ACHN (cell line): ENCODE data around the gene FUT6.
"Not testable (repeated sequence)": the region's sequence is repeated elsewhere in the genome, so short reads cannot be mapped to it uniquely, and the experiment has no call there.

Experiments
- DNase-seq: peaks from one replicate; pipeline ENCODE4 v3.0.0-alpha.2; 2015
- in situ Hi-C: cut with HindIII; loops from 2 replicates; pipeline ENCODE4 v1.10.0; 2017; ENCODE audit warnings: low sequenced_read_pairs, low pct_ligation_motif_present, low pct_unique_long_range_greater_than_20kb

FUT6 gene

GRCh38 chr19:5864013-5864720, 24.7 kb upstream of the FUT6 start:
- no peak for DNase-seq
- in situ Hi-C loops: no loop called here

GRCh38 chr19:5863030-5863665, 23.6 kb upstream of the FUT6 start:
- in situ Hi-C loops: no loop called here

GRCh38 chr19:5857203-5858081, 17.9 kb upstream of the FUT6 start:
- no peak for DNase-seq
- in situ Hi-C loops: no loop called here

More at GRCh38 chr19:5863030-5863665, 23.6 kb upstream of the FUT6 start:
- DNase-seq: no peak

GRCh38 chr19:5855151-5855550, 15.6 kb upstream of the FUT6 start:
- in situ Hi-C loops, DNase-seq: not testable (repeated sequence)

GRCh38 chr19:5854121-5854520, 14.6 kb upstream of the FUT6 start:
- in situ Hi-C loops: not testable (repeated sequence)

GRCh38 chr19:5851302-5851701, 11.8 kb upstream of the FUT6 start, which contains the start of gene FUT3:
Gene FUT3, minus strand, starts transcription at chr19:5851449.
- DNase-seq: no peak
- in situ Hi-C loops: no loop called here

More at GRCh38 chr19:5854121-5854520, 14.6 kb upstream of the FUT6 start:
- not testable (repeated sequence) for DNase-seq

GRCh38 chr19:5850743-5851293, 11.3 kb upstream of the FUT6 start:
- in situ Hi-C loops: no loop called here
- DNase-seq: peak; percentile 47

GRCh38 chr19:5850189-5850588, 10.7 kb upstream of the FUT6 start:
- in situ Hi-C loops: no loop called here
- DNase-seq: no peak

GRCh38 chr19:5848621-5849020, 9.1 kb upstream of the FUT6 start:
- in situ Hi-C loops: not testable (repeated sequence)

GRCh38 chr19:5847846-5848245, 8.3 kb upstream of the FUT6 start:
- in situ Hi-C loops, DNase-seq: not testable (repeated sequence)

More at GRCh38 chr19:5848621-5849020, 9.1 kb upstream of the FUT6 start:
- not testable (repeated sequence) for DNase-seq

GRCh38 chr19:5844456-5845433, 5.2 kb upstream of the FUT6 start:
- no peak for DNase-seq
- in situ Hi-C loops: no loop called here

GRCh38 chr19:5843295-5843927, 3.9 kb upstream of the FUT6 start:
- in situ Hi-C loops: no loop called here
- DNase-seq: no peak

- DNase-seq, in situ Hi-C loops: not testable (repeated sequence)
These were observed 2.2 kb upstream of the FUT6 start for GRCh38 chr19:5841735-5842111.

GRCh38 chr19:5838353-5839064, 993 bp downstream of the FUT6 start:
- DNase-seq: no peak
- in situ Hi-C loops: no loop called here

GRCh38 chr19:5837761-5838352, 1.6 kb downstream of the FUT6 start:
- in situ Hi-C loops: no loop called here
- peak; percentile 39 for DNase-seq

GRCh38 chr19:5832527-5833216, 6.8 kb downstream of the FUT6 start:
- in situ Hi-C loops: no loop called here

More at GRCh38 chr19:5832527-5833216, 6.8 kb downstream of the FUT6 start:
- no peak for DNase-seq
